TTC549 (cell line): ENCODE measurements around the gene DLX4.

Experiments used
- FAIRE-seq: peaks from 2 replicates; lab custom pipeline; 2012; peaks lifted over from hg19 to GRCh38; lab: Jason Lieb, UNC

Gene DLX4

DNA sequence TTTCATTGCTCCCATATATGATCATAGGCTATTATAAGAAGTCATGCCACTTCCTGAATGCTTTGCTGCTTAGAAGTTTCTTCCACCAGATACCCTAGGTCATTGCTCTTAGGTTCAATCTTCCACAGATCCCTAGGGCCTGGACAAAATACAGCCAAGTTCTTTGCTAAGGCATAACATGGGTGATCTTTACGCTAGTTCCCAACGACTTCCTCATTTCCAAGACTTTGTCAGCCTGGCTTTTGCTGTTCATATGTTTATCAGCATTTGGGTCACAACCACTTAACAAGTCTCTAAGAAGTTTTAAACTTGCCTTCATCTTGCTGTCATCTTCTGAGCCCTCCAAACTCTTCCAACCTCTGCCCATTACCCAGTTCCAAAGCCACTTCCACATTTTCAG lies 46.2 kb downstream of the DLX4 start:
- FAIRE-seq: no peak

- no peak for FAIRE-seq
Observed at GRCh38 chr17:50018909-50019308, 49.9 kb downstream of the DLX4 start.

DNA sequence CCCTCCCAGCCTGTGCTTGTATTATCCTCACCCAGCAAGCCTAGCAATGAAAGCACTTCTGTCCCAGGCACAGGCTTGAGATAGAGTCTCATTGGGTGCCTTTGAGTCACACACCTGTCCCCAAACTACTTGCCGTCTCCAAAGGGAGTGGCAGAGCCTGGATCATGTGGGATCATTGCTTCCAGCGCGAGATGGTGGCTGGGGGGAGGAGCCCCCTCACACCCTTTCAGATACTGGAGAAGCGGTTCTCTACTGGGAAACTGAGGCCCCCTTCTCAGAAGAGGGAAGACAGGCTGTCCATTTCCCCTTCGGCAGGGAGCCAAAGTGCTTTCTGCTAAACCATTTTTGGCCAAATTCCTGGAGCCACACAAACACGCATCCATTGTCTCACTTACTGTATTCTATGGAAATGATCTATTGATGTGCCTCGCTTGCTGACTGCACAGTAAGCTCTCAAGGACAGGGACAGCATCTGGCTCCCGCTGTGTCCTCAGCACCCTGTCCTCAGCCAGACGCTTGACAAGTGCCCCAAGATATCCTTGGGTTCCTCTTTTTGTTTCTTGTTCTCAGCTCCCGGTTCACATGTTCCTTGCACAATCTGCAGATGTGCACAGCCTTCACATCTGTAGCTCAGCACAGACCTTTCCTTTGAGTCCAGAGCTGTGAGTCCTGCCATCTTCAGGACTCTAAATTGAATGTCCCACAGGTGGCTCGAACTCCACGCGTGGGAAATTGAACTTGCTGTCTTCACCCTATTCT lies 52.0 kb downstream of the DLX4 start:
- FAIRE-seq: no peak

DNA sequence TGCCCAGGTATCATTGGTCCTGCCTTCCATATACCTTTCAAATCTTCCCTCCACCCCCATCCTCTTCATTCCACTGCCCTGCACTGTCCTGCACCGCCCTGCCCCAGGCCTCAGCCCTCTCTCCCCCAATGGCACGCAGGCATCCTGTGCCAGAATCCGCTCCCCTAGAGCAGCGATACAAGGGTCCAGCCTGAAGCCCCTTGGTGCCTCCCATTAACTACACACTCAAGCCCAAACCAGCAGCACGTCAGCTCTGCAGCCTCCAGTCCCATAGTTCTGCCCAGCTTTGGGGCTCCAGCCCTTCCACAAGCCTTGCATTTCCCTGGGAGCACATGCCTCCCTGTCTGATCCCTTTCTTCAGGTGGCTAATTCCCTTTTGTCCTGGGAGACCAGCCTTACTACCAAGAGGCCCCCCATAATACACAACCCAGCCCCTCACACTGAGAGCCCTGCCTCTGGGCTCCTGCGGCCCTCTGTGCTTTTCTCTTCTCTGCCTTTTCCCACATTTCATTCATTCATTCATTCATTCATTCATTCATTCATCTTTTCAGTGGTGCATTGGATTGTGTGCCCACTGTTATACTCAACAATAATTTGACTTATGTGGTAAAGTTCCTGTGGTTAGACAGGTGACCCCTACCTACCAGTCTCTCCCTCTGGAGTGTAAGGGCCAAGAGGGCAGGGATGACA lies 52.8 kb downstream of the DLX4 start:
- no peak for FAIRE-seq

- FAIRE-seq: no peak
Observed at GRCh38 chr17:50022463-50023130, 53.6 kb downstream of the DLX4 start.

DNA sequence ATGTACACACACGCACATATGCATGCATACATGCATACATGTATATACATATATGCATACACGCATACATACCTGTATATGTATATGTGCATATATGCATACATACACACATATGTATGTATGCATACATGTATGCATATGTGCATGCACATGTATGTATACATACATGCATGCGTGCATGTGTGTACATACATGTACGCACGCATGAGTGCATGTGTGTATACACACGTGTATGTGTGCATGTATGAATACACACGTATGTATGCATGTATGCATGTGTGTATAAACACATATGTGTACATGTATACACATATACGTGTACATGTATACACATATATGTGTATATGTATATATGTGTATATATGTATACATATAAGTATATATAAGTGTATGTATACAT lies 54.5 kb downstream of the DLX4 start:
- no peak for FAIRE-seq
